ENCODE data around the gene FHIT. TPM values are rescaled to one million over a fixed set of nuclear protein-coding genes. Genes with fewer than 3 reads are reported as not detected.
"Not testable (repeated sequence)": the region's sequence is repeated elsewhere in the genome, so short reads cannot be mapped to it uniquely, and the experiment has no call there.

The FHIT gene
- total RNA-seq, 1 donor from 2014 or later: 16.1 TPM

DNA sequence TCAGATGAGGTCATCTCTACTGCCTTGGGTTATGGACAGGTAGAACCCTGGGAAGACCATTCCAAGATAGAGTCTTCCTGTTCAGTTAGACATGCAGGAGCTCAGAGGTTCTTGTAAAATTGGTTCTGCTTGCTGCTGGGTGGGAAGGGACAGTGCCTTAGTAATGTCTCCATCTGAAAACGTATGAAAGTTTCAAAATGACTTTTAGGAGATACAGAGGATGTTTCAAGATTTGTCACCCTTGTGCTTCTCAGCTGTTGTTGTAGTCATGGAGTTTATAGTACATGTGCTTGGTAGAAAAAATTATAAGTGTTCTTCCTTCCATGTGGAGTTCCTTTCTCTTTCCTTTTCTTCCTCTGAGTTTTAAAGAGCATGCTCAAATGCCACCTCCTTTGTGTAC lies 1316.2 kb downstream of the FHIT start:
- Mint-ChIP-seq H3K36me3 (ENCODE audit: insufficient read depth) (no peaks in the 10 kb centered on the region), H3K4me1 (ENCODE audit: low read depth) (peaks cover 8% of the 10 kb centered on the region), H3K27ac (no peak overlapping the region), H3K27me3 (no peaks in the 10 kb centered on the region), H3K9me3 (ENCODE audit: low read depth) (no peaks in the 10 kb centered on the region), H3K4me3 (ENCODE audit: low read depth) (no peak overlapping the region)
- no peak for DNase-seq (ENCODE audit: low spot score, unreplicated experiment)
- TF ChIP-seq, protein P1, sequence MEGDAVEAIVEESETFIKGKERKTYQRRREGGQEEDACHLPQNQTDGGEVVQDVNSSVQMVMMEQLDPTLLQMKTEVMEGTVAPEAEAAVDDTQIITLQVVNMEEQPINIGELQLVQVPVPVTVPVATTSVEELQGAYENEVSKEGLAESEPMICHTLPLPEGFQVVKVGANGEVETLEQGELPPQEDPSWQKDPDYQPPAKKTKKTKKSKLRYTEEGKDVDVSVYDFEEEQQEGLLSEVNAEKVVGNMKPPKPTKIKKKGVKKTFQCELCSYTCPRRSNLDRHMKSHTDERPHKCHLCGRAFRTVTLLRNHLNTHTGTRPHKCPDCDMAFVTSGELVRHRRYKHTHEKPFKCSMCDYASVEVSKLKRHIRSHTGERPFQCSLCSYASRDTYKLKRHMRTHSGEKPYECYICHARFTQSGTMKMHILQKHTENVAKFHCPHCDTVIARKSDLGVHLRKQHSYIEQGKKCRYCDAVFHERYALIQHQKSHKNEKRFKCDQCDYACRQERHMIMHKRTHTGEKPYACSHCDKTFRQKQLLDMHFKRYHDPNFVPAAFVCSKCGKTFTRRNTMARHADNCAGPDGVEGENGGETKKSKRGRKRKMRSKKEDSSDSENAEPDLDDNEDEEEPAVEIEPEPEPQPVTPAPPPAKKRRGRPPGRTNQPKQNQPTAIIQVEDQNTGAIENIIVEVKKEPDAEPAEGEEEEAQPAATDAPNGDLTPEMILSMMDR (IDR thresholded peaks at IDR 0.05; ENCODE audit: unreplicated experiment): no peak

DNA sequence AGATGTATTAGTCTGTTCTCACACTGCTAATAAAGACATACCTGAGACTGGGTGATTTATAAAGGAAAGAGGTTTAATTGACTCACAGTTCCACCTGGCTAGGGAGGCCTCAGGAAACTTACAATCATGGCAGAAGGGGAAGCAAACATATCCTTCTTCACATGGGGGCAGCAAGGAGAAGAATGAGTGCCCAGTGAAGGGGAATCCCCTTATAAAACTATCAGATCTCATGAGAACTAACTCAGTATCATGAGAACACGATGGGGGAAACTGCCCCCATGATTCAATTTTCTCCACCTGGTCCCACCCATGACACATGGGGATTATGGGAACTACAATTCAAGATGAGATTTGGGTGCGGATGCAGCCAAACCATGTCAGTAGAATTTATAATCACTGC lies 1316.7 kb downstream of the FHIT start:
- H3K4me1 Mint-ChIP-seq (ENCODE audit: low read depth); H3K27me3 Mint-ChIP-seq; H3K4me3 Mint-ChIP-seq (ENCODE audit: low read depth); H3K9me3 Mint-ChIP-seq (ENCODE audit: low read depth); DNase-seq (ENCODE audit: low spot score, unreplicated experiment); H3K36me3 Mint-ChIP-seq (ENCODE audit: insufficient read depth); H3K27ac Mint-ChIP-seq: not testable (repeated sequence)

DNA sequence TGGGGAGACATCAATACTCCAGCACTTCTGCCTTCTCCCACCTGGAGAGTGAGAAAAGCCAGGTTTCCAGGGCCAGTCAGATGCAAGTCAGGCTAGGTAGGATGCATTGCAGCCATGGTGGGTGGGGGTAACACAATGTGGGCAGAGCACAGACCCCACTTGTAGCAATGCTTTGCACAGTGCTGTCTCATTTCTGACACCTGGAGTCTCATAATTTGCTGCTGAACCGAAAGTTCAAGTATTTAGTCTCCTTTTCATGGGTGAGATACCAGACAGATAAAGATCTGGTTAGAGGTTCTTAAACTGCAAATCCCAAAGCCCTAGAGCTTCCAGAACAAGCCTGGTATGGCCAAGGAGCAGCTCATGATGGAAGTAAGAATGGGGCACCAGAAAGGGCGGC lies 1321.1 kb downstream of the FHIT start:
- DNase-seq (ENCODE audit: low spot score, unreplicated experiment): no peak
- no peaks in the 10 kb centered on the region for H3K27me3 Mint-ChIP-seq
- H3K9me3 Mint-ChIP-seq (ENCODE audit: low read depth): no peaks in the 10 kb centered on the region

DNA sequence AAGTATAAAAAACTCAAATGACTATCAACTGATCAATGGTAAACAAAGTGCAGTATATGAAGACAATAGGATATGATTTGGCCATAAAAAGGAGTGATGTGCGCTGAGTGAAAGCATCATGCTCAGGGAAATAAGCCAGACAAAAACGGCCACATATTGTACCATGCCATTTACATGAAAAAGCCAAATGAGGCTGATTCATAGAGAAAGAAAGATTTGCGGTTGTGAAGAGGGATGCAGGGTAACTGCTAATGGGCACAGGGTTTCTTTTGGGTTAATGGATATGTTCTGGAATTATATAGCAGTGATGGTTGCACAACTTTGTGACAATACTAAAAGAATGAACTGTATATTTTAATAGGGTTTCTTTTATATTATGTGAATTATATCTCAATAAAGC lies 1324.2 kb downstream of the FHIT start:
- TF ChIP-seq, protein P1 (IDR thresholded peaks at IDR 0.05; ENCODE audit: unreplicated experiment): no peak
- Mint-ChIP-seq H3K27ac (no peak overlapping the region), H3K9me3 (ENCODE audit: low read depth) (no peaks in the 10 kb centered on the region), H3K4me3 (ENCODE audit: low read depth) (no peak overlapping the region), H3K27me3 (no peaks in the 10 kb centered on the region), H3K4me1 (ENCODE audit: low read depth) (no peaks in the 10 kb centered on the region), H3K36me3 (ENCODE audit: insufficient read depth) (no peaks in the 10 kb centered on the region)
- DNase-seq (ENCODE audit: low spot score, unreplicated experiment): no peak

More for the DNA sequence above, 1321.1 kb downstream of the FHIT start:
- TF ChIP-seq, protein P1 (IDR thresholded peaks at IDR 0.05; ENCODE audit: unreplicated experiment): no peak
- no peak overlapping the region for H3K4me3 Mint-ChIP-seq (ENCODE audit: low read depth)
- no peaks in the 10 kb centered on the region for H3K36me3 Mint-ChIP-seq (ENCODE audit: insufficient read depth)
- H3K4me1 Mint-ChIP-seq (ENCODE audit: low read depth): no peaks in the 10 kb centered on the region
- no peak overlapping the region for H3K27ac Mint-ChIP-seq

DNA sequence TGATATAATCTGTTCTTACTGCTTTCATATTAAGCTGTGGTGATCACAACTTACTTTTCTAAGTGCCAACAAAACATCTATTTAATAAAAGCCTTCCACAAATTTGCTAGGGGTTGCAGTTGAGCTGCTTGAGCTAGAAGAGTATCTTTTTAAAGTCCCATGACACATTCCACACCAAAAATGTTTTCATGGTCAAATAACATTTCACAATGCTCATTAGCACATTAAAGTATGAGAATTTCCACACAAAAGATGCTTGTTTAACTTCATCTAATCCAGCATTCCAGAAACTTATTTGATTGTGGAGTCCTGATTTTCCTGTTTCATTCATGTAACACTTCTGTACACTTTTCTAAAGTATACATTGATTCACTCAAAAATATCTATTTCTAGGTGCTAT lies 1325.3 kb downstream of the FHIT start:
- H3K27ac Mint-ChIP-seq: no peak overlapping the region
- no peak overlapping the region for H3K4me3 Mint-ChIP-seq (ENCODE audit: low read depth)
- H3K9me3 Mint-ChIP-seq (ENCODE audit: low read depth): no peaks in the 10 kb centered on the region
- TF ChIP-seq, protein P1 (IDR thresholded peaks at IDR 0.05; ENCODE audit: unreplicated experiment): no peak
- no peak for DNase-seq (ENCODE audit: low spot score, unreplicated experiment)
- H3K36me3 Mint-ChIP-seq (ENCODE audit: insufficient read depth): no peaks in the 10 kb centered on the region
- H3K27me3 Mint-ChIP-seq: no peaks in the 10 kb centered on the region
- no peaks in the 10 kb centered on the region for H3K4me1 Mint-ChIP-seq (ENCODE audit: low read depth)

DNA sequence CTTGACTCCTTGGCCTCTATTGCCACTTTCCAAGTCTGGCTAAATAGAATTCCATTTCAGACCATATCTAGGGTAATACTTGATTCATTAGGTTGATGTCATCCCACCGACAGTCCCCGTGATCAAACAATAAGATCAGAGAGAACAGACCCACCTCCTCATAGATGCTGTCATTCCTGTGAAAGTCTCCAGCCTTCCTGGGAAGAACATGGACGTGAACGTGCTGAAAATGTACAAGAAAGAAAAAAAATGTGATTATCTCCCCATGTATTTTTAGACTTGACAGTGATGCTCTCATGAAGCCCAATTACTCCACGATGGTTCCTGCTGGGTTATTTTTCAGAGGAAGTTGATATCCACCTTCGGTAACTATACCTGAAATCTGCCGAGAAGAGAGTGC lies 1329.1 kb downstream of the FHIT start:
- H3K27me3 Mint-ChIP-seq: no peaks in the 10 kb centered on the region
- TF ChIP-seq, protein P1 (IDR thresholded peaks at IDR 0.05; ENCODE audit: unreplicated experiment): no peak
- DNase-seq (ENCODE audit: low spot score, unreplicated experiment): no peak
- H3K9me3 Mint-ChIP-seq (ENCODE audit: low read depth): no peaks in the 10 kb centered on the region
- no peaks in the 10 kb centered on the region for H3K4me1 Mint-ChIP-seq (ENCODE audit: low read depth)
- no peaks in the 10 kb centered on the region for H3K36me3 Mint-ChIP-seq (ENCODE audit: insufficient read depth)
- H3K27ac Mint-ChIP-seq: no peak overlapping the region
- no peak overlapping the region for H3K4me3 Mint-ChIP-seq (ENCODE audit: low read depth)
